Measurements from ENCODE around the gene C1orf53.
"Not testable (repeated sequence)": the region's sequence is repeated elsewhere in the genome, so short reads cannot be mapped to it uniquely, and the experiment has no call there.

C1orf53 gene

DNA sequence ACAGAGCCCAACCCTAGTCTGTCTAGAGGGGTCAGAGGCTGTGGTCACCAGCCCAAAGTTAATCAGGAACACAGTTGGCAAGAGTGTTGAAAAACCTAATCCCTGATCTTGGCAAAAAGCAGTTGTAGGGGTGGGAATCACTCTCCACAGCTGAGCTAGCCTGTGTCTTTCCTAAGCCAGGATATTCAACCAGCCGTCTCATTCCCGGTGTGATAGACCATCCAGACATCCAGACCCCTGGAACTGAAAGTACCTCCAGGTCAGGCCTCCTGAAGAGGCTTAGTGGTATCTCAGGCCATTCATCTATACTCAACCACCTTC lies 19.6 kb downstream of the C1orf53 start:
- no peak for DNase-seq

DNA sequence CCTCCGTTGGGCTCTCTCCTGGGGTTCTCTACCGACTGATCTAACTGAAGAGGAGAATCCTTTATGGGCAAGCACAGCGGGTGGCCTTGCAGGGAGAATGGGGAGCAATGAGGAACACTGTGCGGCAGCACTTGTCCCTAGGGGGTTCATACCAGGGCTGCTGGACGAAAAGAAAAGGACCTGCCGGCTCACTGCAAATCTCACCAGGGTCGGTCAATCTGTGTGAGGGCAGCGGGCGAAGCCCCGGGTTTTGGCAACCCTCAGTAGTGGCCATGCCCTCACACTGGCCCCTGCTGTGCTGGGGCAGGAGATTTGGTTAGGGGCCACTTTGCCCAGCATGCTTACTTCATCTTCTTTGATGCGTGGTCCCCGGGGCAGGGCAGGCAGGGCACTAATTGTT lies 20.6 kb downstream of the C1orf53 start:
- no peak for DNase-seq

- peak; percentile 43 for DNase-seq
These were observed 22.2 kb downstream of the C1orf53 start for GRCh38 chr1:197924516-197925123.

- no peak for DNase-seq
These were observed 25.7 kb downstream of the C1orf53 start for GRCh38 chr1:197927908-197928665.

GRCh38 chr1:197928849-197929336 lies 26.5 kb downstream of the C1orf53 start:
- DNase-seq: no peak

DNA sequence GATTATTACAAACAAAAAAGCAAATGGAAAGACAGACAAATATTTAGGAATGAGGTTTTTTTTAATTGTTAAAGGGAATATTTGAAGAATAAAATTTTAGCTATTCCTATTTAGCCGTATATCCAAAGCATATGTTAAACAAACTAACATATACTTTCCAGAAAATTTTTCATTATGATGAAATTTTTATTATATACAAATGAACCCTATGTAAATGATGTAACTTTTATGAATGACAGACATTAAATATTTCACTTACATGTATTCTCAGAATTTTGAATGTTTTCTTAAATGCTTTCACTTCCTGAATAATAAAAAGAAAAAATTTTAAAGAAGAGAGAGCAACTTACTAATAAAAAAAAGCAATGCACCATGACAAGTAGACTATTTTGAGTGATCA lies 30.6 kb downstream of the C1orf53 start:
- DNase-seq: no peak

DNA sequence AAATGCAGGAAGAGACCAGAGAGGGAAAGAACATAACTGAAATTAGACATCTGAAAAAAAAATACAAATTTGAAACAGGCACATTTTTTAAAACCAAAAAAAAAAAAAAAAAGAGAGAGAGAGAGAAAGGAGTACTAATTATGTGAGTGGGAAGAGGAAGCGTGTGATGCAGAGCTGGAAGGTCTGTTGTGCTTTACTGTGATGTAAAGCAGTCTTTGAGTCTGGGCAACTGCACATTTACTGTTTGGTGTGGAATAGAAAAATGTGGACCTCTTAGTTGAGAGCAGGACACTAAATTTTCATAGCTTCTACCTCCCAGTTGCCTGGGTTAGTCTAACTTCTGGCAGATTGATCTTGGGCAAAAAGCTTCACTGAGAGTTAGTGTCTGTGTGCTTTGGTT lies 31.2 kb downstream of the C1orf53 start:
- DNase-seq: no peak

DNA sequence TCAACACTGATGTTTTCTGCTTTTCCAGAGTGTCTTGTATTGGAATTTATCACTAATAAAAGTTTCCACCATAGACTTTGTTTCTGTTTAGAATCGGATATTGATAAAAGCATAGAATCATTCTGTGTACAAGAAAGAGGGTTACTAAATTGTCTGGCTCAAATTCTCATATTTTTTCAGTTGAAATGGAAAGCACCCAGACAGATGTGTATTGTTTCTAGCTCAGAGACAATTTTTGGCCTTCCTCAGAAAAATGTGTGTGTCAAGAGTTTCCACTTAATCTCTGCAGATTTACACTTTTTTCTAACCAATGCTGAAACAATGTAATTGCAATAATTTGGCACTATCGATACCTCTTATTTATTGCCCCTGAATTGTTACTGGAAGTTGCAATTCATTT lies 35.0 kb downstream of the C1orf53 start:
- no peak for DNase-seq

DNA sequence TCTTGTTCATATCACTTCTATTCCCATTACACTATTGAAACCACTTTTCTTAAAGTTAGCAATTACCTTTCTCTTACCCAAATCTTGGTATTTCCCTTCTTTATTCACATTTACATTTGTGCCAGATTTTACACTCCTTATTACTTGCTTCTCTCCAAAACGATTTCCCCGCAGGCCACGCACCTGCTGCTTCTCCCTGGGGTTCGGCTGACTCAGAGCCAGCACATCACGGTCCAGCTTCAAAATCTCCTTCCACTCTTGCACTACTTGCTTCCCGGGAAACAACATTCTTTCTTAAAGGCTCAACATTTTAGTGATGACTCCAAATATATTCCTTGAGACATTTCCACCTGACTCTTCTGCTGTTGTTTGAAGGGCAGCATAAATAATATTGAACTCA lies 35.5 kb downstream of the C1orf53 start:
- no peak for DNase-seq

DNA sequence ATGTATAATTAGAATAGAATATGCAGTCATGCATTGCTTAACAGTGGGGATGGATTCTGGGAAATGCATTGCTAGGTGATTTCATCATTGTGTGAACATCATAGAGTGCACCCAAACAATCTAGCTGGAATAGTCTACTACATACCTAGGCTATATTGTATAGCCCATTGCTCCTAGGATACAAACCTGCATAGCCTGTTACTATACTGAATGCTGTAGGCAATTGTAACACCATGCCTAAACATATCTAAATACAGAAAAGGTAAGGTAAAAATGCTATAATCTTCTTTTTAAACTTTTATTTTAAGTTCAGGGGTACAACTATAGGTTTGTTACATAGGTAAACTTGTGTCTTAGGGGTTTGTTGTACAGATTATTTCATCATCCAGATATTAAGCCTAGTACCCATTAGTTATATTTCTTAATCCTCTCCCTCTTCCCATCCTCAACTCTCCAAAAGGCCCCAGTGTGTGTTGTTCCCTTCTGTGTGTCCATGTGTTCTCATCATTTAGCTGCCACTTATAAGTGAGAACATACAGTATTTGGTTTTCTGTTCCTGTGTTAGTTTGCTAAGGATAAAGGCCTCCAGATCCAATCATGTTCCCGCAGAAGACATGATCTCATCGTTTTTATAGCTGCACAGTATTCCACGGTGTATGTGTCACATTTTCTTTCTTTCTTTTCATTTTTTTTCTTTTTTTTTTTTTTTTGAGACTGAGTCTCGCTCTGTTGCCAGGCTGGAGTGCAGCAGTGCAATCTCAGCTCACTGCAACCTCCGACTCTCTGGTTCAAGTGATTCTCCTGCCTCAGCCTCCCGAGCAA lies 36.9 kb downstream of the C1orf53 start:
- not testable (repeated sequence) for DNase-seq

- DNase-seq: no peak
These were observed 39.6 kb downstream of the C1orf53 start for GRCh38 chr1:197942042-197942441.

DNA sequence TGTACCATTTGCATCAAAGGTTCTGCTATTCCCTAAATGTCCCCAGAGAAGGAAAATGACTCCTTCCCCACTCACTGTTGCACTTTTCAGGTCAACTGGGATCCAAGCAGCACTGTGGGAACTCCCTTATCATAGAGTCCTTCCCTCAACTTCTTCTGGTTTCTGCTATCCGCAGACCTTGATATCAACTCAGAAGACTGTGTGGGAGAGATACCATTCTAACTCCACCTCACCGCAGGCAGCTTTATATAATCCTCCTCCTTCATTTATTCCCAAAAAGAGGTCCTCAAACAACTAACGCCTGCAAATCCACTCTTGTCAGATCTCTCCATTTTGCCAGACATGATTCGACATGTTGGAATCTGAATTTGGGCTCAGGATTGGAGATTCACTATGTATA lies 42.1 kb downstream of the C1orf53 start:
- no peak for DNase-seq

DNA sequence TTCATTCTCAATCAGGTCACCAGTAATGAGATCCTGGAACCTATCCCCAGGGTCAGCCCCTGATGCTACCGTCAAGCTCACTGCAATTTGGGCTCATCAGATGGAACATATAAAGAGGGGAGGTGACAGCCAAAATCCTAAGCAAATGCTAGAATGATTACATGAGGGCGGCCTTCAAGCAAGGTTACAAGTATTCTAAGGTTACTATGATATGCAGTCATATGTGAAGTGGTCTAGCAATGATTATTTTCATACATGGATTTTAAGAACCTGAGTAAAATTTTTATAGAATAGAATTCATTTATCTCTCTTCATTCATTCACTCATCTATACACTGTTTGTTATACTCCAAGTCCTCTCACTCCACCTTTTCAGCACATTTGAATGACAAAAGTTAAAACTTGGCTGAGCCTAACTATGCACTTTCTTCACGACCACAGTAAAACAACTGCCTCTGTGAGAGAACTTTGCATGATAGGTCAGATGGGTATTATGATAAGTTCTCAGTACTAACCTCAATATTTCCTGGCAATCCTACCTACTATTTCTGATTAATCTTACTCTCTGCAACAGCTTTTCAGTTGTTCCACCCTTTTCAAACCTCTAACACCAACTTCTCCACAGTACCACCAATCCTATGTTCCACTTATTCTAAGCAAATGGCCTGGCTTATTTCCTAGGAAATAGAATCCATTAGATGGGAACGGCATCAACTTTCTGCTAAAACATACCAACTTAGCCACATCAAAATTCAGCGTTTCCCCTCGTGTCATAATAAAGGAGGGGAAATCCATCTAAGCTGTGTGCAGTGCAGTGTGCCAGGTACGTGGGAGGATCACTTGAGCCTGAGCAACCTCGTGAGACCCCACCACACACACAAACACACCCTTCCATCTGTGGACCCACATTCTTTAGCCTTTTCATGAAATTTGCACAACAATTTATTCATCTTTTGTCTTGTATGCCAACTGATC lies 46.8 kb downstream of the C1orf53 start:
- DNase-seq: no peak

GRCh38 chr1:197951089-197951488 lies 48.7 kb downstream of the C1orf53 start:
- peak; percentile 30 for DNase-seq

- DNase-seq: no peak
These were observed 49.3 kb downstream of the C1orf53 start for GRCh38 chr1:197951617-197952175.

- DNase-seq: not testable (repeated sequence)
These were observed 51.0 kb downstream of the C1orf53 start for GRCh38 chr1:197953472-197953871.

DNA sequence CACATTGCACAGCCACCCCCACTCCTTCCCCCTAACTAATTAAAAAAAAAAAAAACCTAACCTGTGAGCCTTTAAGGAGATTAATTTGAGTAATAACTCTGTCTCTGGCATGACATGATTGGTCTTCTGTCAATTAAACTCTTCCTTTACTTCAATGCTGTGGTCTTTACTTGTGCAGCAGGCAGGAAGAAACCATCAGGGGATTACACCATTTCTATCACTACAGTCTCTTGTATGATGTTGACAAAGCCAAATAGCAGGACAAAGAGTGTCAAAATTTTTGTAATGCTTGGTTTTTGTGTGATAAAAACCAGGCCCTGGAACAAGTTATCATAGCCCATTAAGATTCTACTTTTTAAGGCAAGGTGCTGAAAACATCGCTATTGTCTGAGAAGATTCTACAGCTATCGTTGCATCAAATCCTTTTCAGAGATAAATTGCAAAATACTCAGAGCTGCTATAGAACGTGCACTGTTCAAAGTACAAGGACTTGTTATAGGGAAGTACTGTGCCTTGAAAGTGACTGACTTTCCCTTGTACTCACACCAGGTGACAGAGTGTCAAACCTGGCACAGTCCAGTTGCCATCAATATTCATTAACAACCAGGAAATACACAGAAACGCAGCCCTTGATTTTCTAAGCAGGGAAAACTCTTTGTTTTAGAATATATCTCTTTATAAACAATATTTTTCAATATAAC lies 52.4 kb downstream of the C1orf53 start:
- DNase-seq: no peak

GRCh38 chr1:197955486-197956394 lies 53.3 kb downstream of the C1orf53 start:
- no peak for DNase-seq

Measured in NCI-H345 (cell line).